HAP-1 (cell line): ENCODE results near the gene CNTNAP2.
"Not testable (repeated sequence)": the region's sequence is repeated elsewhere in the genome, so short reads cannot be mapped to it uniquely, and the experiment has no call there.

Source experiments
- DNase-seq, 2 experiments: peaks; one replicate each; pipeline ENCODE4 v3.0.0-alpha.2; 2016 to 2020; ENCODE audit warnings: low spot score in 2 of 2
- H3K27me3 ChIP-seq: fragments of 250-450 bp; sonication (Bioruptor Pico); 2 replicates; pipeline ENCODE4 v1.5.1; 2020; ENCODE audit warnings: low read depth, mild to moderate bottlenecking, moderate library complexity
- H3K36me3 ChIP-seq: fragments of 250-450 bp; sonication (Bioruptor Pico); replicated peaks from 2 replicates; pipeline ENCODE4 v1.5.1; 2020; ENCODE audit warnings: mild to moderate bottlenecking
- H3K4me1 ChIP-seq: fragments of 250-450 bp; sonication (Bioruptor Pico); 2 replicates; pipeline ENCODE4 v1.5.1; 2020; ENCODE audit warnings: mild to moderate bottlenecking
- H3K4me3 ChIP-seq: fragments of 250-450 bp; sonication (Bioruptor Pico); 2 replicates; pipeline ENCODE4 v1.5.1; 2020; ENCODE audit warnings: mild to moderate bottlenecking, moderate library complexity
- H3K9me3 ChIP-seq: fragments of 250-450 bp; sonication (Bioruptor Pico); 2 replicates; pipeline ENCODE4 v1.5.1; 2020; ENCODE audit warnings: mild to moderate bottlenecking, moderate library complexity
- in situ Hi-C: fragments of 300-500 bp; cut with MboI; formaldehyde crosslinking; loops from 3 replicates; pipeline ENCODE4 v1.14.3; 2020; ENCODE audit warnings: low sequenced_read_pairs, inconsistent platforms, mixed read lengths

The CNTNAP2 gene

GRCh38 chr7:148277042-148277660 is 2160.6 kb downstream of the CNTNAP2 start:
- no peaks in the 10 kb centered on the region for H3K9me3 ChIP-seq
- H3K36me3 ChIP-seq = no peaks in the 10 kb centered on the region
- in situ Hi-C loops = no loop called here
- no peak for DNase-seq
- peaks cover 1% of the 10 kb centered on the region; the same call in 1 of the 2 replicates for H3K27me3 ChIP-seq
- H3K4me3 ChIP-seq = no peak overlapping the region
- no peaks in the 10 kb centered on the region for H3K4me1 ChIP-seq

- Histone ChIP-seq H3K4me1 (no peaks in the 10 kb centered on the region), H3K4me3 (no peak overlapping the region), H3K27me3 (no peaks in the 10 kb centered on the region), H3K36me3 (no peaks in the 10 kb centered on the region), H3K9me3 (no peaks in the 10 kb centered on the region)
- DNase-seq = no peak
- in situ Hi-C loops = no loop called here
Measured at GRCh38 chr7:148286150-148286549, 2169.5 kb downstream of the CNTNAP2 start.

DNA sequence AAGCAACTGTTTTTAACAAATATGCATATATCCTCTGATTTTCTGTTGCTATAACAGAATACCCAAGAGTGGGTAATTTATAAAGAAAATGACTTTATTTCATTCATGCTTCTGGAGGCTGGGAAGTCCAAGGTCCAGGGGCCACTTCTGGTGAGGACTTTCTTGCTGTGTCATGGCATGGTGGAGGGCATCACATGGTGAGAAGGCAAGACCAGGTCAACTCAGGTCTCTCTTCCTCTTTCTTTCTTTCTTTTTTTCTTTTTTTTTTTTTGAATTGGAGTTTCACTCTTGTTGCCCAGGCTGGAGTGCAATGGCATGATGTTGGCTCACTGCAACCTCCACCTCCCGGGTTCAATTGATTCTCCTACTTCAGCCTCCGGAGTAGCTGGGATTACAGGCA is 2170.9 kb downstream of the CNTNAP2 start:
- DNase-seq = no peak
- no peaks in the 10 kb centered on the region for H3K9me3 ChIP-seq
- in situ Hi-C loops = no loop called here

GRCh38 chr7:148288592-148289151 is 2172.1 kb downstream of the CNTNAP2 start:
- DNase-seq = no peak
- in situ Hi-C loops = no loop called here
- Histone ChIP-seq H3K36me3 (no peaks in the 10 kb centered on the region), H3K9me3 (no peaks in the 10 kb centered on the region), H3K4me3 (no peak overlapping the region), H3K4me1 (no peaks in the 10 kb centered on the region), H3K27me3 (no peaks in the 10 kb centered on the region)

More for the DNA sequence above, 2170.9 kb downstream of the CNTNAP2 start:
- Histone ChIP-seq H3K4me1 (no peaks in the 10 kb centered on the region), H3K27me3 (no peaks in the 10 kb centered on the region), H3K4me3 (no peak overlapping the region), H3K36me3 (no peaks in the 10 kb centered on the region)

- no peaks in the 10 kb centered on the region for H3K9me3 ChIP-seq
- H3K36me3 ChIP-seq = no peaks in the 10 kb centered on the region
- H3K27me3 ChIP-seq = no peaks in the 10 kb centered on the region
- no peak overlapping the region for H3K4me3 ChIP-seq
- H3K4me1 ChIP-seq = no peaks in the 10 kb centered on the region
- in situ Hi-C loops = no loop called here
- DNase-seq = no peak
Measured at GRCh38 chr7:148289630-148290029, 2173.0 kb downstream of the CNTNAP2 start.

DNA sequence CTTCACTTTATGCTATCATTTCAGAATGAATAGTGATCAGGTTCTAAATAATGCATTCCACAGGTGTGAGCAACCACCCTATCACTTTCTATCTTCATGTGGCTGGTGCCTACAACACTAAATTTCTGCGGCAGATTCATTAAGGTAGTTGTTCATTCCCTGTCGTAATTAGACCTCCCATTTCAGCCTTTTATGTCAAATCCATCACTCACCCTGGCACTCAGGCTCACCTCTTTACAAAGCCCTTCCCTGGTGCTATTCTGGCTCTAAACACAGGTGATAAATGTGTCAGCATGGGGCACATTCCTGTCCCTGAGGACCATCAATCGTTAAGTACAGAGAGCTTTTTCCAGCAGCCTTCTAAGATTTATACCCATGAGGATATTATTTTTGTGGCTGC is 2173.9 kb downstream of the CNTNAP2 start:
- in situ Hi-C loops = no loop called here
- H3K4me3 ChIP-seq = no peak overlapping the region
- no peaks in the 10 kb centered on the region for H3K9me3 ChIP-seq
- H3K4me1 ChIP-seq = no peaks in the 10 kb centered on the region
- no peaks in the 10 kb centered on the region for H3K27me3 ChIP-seq
- no peaks in the 10 kb centered on the region for H3K36me3 ChIP-seq
- DNase-seq = no peak

DNA sequence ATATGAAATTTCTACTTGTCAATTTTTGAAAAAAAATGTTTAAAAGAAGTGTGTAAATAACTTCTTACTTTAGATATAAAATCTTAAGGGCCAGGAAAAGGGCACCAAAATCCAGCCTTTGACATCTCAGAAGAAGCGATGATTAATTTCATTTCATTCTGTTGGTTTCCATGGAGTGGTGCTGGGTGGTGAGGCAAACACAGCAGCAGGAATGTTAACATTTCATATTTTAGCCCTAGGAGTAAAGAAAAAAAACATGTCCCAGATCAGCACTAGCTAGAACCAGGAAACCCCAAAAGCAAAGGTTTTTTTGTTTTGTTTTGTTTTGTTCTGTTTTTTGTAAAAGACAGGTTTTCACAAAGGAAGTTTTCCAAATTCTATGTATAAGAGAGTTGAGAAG is 2175.2 kb downstream of the CNTNAP2 start:
- in situ Hi-C loops = no loop called here
- Histone ChIP-seq H3K27me3 (no peaks in the 10 kb centered on the region), H3K36me3 (no peaks in the 10 kb centered on the region), H3K4me3 (no peak overlapping the region), H3K9me3 (no peaks in the 10 kb centered on the region), H3K4me1 (no peaks in the 10 kb centered on the region)
- no peak for DNase-seq

- Histone ChIP-seq H3K4me1 (no peaks in the 10 kb centered on the region), H3K36me3 (no peaks in the 10 kb centered on the region), H3K27me3 (no peaks in the 10 kb centered on the region), H3K4me3 (no peak overlapping the region), H3K9me3 (no peaks in the 10 kb centered on the region)
- no peak for DNase-seq
- in situ Hi-C loops = no loop called here
Measured at GRCh38 chr7:148296994-148297644, 2180.5 kb downstream of the CNTNAP2 start.

DNA sequence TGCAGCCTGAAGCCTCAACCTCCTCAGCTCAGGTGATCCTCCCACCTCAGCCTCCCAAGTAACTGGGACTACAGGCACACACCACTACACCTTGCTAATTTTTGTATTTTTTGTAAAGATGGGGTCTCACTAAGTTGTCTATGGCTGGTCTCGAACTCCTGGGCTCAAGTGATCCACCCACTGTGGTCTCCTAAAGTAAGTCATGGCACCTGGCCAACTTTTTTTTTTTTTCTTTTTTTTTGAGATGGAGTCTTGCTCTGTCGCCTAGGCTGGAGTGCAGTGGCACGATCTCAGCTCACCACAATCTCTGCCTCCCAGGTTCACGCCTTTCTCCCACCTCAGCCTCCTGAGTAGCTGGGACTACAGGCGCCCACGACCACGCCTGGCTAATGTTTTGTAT is 2182.2 kb downstream of the CNTNAP2 start:
- H3K9me3 ChIP-seq, H3K36me3 ChIP-seq, in situ Hi-C loops, H3K4me3 ChIP-seq, DNase-seq, H3K4me1 ChIP-seq, H3K27me3 ChIP-seq: not testable (repeated sequence)

DNA sequence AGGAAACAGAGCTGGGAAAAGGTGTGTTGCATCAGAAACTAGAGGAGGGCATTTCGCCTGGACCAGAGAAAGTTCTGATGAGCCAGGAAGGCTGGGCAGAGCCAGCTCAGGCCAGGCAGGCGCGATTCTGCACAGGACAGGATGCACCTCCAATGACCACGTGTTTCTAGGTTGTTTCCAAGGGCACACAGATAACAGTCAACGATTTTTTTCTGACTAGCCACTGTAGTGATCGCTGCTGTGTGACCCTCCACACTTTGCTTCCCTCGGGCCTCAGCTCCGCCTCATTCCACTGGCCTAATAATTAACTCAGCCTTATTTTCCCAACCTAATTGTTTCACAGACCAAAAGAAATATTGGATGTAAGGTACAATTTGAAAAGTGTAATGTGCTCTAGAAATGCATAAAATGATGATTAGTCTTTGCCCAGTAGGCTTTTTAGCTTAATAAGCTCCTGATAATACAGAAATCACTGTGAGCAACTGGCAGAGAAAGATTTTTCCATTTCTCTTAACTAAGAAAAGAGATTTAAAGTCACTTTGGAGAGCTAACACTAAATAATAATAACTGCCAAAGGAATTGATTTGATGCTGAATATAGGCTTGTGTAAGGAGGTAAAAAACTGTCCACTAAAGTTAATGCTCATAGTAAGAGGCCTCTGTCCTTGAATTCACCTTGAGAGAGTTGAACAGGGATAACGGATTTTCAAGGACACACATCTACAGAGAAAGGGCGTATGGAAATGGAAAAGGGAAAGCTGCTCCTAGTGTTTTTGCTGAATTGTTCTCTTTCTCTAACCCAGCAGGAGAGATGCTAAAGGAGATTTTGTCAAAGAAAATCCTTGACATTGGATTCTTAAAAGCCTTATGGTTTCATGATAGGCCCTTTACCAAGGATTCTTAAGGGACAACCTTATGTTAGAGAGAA is 2183.0 kb downstream of the CNTNAP2 start:
- no peaks in the 10 kb centered on the region for H3K9me3 ChIP-seq
- no peak for DNase-seq
- no peaks in the 10 kb centered on the region for H3K36me3 ChIP-seq
- H3K27me3 ChIP-seq = no peaks in the 10 kb centered on the region
- in situ Hi-C loops = no loop called here
- H3K4me1 ChIP-seq = no peaks in the 10 kb centered on the region
- H3K4me3 ChIP-seq = no peak overlapping the region

DNA sequence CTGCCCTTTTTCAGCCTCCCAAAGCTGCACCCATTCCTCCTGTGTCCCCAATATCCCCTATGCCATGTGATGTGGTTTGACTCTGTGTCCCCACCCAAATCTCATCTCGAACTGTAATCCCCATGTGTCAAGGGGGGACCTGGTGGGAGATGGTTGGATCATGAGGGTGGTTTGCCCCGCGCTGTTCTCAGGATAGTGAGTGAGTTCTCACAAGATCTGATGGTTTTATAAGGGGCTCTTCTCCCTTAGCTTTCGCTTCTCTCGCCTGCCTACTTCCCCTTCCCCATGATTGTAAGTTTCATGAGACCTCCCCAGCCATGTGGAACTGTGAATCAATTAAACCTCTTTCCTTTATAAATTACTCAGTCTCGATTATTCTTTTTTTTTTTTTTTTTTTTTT is 2185.8 kb downstream of the CNTNAP2 start:
- H3K36me3 ChIP-seq, H3K4me1 ChIP-seq, H3K4me3 ChIP-seq, in situ Hi-C loops, H3K27me3 ChIP-seq, H3K9me3 ChIP-seq, DNase-seq: not testable (repeated sequence)

GRCh38 chr7:148303295-148304082 is 2186.9 kb downstream of the CNTNAP2 start:
- no peak overlapping the region for H3K4me3 ChIP-seq
- no peaks in the 10 kb centered on the region; the same call in 1 of the 2 replicates for H3K27me3 ChIP-seq
- no peaks in the 10 kb centered on the region for H3K36me3 ChIP-seq
- in situ Hi-C loops = no loop called here
- H3K9me3 ChIP-seq = no peaks in the 10 kb centered on the region
- peak in 1 of 2 experiments; percentile 12 for DNase-seq
- H3K4me1 ChIP-seq = no peaks in the 10 kb centered on the region

DNA sequence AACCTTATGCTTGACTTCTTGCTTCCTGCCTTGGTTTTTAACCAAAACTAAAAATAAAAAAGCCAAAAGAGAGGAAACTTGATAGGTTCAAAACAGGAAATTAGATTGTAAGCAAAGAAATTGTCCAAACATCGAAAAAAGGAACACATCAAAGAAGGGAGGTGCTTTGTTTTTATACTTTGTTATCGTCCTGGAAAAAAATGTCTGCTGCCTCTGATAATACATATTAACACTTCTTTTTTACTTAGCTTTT is 2187.4 kb downstream of the CNTNAP2 start:
- H3K27me3 ChIP-seq = no peaks in the 10 kb centered on the region; the same call in 1 of the 2 replicates
- no peaks in the 10 kb centered on the region for H3K4me1 ChIP-seq
- no peaks in the 10 kb centered on the region for H3K36me3 ChIP-seq
- no peak overlapping the region for H3K4me3 ChIP-seq
- no peaks in the 10 kb centered on the region for H3K9me3 ChIP-seq
- in situ Hi-C loops = no loop called here
- no peak for DNase-seq
